Motor neuron (in vitro differentiated cells): Measurements from ENCODE around the gene CELF1. TPM values are rescaled to one million over a fixed set of nuclear protein-coding genes. Genes with fewer than 3 reads are reported as not detected.
"Not testable (repeated sequence)": the region's sequence is repeated elsewhere in the genome, so short reads cannot be mapped to it uniquely, and the experiment has no call there.

ENCODE experiments used
- ATAC-seq, 8 experiments: fragments of 200-7000 bp; cut with Tn5 transposase; replicated peaks in 6 of 8; 2 replicates each; pipeline ENCODE4 v1.8.0; 2021; ENCODE audit warnings: mild to moderate bottlenecking in 8 of 8, moderate library complexity in 8 of 8
- H3K27ac ChIP-seq, 2 donors: fragments of 250-450 bp; sonication (Bioruptor Pico); 2 replicates each; pipeline ENCODE4 v1.9.0; 2021; ENCODE audit warnings: antibody characterized with exemption in 2 of 2, mild to moderate bottlenecking in 2 of 2, moderate library complexity in 1 of 2
- H3K4me1 ChIP-seq, 2 donors: fragments of 250-450 bp; sonication (Bioruptor Pico); replicated peaks in 1 of 2; 2 replicates each; pipeline ENCODE4 v1.6.1; 2021; ENCODE audit warnings: antibody characterized with exemption in 2 of 2, mild to moderate bottlenecking in 2 of 2, moderate library complexity in 1 of 2
- H3K4me3 ChIP-seq, 5 donors: fragments of 250-450 bp; sonication (Bioruptor Pico); 2 replicates each; pipeline ENCODE4 v1.9.0; 2021; ENCODE audit warnings: antibody characterized with exemption in 5 of 5, mild to moderate bottlenecking in 5 of 5, moderate library complexity in 4 of 5
- WGBS, 10 experiments: fragments of 450-650 bp; shearing (Covaris generic); methylation state at CpG; one replicate each; pipeline ENCODE4 v1.0.0; 2022; 5-methylcytosine and 5-hydroxymethylcytosine counted together
- in situ Hi-C, 9 experiments: fragments of 400-800 bp; cut with MboI; loops; one replicate each; pipeline ENCODE4 v1.15.0; 2021; ENCODE audit warnings: low sequenced_read_pairs in 9 of 9, low pct_unique_long_range_greater_than_20kb in 2 of 9; ENCODE audit not compliant: unreplicated experiment in 9 of 9
- total RNA-seq, 8 experiments: library from RNA; unstranded; fragments of 300-600 nt; gene quantifications; 2 replicates each; pipeline versions ENCODE4 v1.2.3 to v1.2.4, GENCODE V29; 2022

CELF1 gene
- total RNA-seq, 8 experiments from 2014 or later = 47.2 to 125 (median 106) TPM

- peak; percentile 0 to 18 (median 4) for ATAC-seq
- 0 to 30% (median 1%) methylated on average over 1 to 9 of the region's 22 CpGs; no CpG with 5 or more reads in 2 of the 10 experiments for WGBS, 10 experiments
- Histone ChIP-seq H3K4me3 (peak overlapping the region; percentile 59 to 90 (median 75)), H3K27ac (peak overlapping the region; percentile 83 to 94), H3K4me1 (peaks cover 14 to 19% of the 10 kb centered on the region in 2 donors)
- in situ Hi-C loops = loop anchor here in 1 of 9 experiments (25.0 kb wide), 1 partner anchor 140 kb away; the partner anchor contains the start of gene SLC39A13
Observed at GRCh38 chr11:47552056-47552565, 821 bp downstream of the CELF1 start.

DNA sequence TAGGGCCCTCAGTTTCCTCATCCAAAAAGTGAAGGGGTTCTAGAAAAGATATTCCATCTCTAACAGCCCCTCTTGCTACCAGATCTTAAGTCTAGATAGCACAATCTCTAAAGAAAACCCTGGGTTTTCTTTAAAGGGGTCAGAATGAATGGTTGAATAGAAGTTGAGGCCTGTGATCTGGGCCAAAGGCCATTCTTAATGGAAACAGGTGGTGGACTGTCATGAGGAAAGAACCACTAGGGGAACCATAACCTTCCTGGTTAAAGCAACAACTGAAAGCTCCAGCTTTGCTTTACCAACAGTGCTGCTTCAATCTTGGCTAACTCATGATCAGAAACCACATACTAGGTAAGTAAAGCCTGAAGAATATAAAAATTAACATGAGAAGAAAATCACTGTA lies 1.8 kb downstream of the CELF1 start:
- in situ Hi-C loops = loop anchor here in 1 of 9 experiments (25.0 kb wide), 1 partner anchor 139 kb away; the partner anchor contains the start of gene SLC39A13
- Histone ChIP-seq H3K4me3 (peak overlapping the region; percentile 59 to 90 (median 75)), H3K4me1 (peaks cover 14 to 19% of the 10 kb centered on the region in 2 donors), H3K27ac (no peak overlapping the region)
- ATAC-seq = no peak

DNA sequence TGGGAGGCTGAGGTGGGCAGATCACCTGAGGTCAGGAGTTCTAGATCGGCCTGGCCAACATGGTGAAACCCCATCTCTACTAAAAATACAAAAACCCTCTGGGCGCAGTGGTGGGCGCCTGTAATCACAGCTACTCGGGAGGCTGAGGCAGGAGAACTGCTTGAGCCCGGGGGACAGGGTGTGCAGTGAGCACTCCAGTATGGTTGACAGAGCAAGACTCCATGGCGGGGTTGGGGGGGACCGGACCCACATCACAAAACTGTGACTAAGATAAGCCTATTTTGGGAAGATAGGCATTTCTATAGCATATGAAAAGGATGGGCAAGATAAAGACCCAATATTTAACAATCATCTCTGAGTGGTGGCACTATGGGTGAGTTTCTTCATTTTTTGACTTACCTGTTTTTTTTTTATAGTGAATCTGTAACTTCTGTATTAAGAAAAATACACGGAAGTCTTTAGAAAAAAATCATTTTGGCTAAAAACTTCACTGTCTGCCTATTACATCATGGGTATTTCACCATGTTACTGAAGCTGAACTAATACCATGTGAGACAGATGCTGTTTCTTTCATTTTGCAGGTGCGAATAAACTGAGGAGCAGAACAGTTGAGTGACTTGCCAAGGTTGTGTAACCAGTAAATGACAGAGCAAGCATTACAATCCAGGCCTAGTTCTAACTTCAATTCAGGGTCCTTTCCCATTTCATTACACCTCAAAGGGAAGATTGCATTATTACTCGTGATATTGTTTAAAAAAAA lies 2.5 kb downstream of the CELF1 start:
- H3K4me3 ChIP-seq = no peak overlapping the region
- peaks cover 14 to 19% of the 10 kb centered on the region in 2 donors for H3K4me1 ChIP-seq
- WGBS, 10 experiments = 67 to 100% (median 89%) methylated on average over 1 to 8 of the region's 10 CpGs
- no peak for ATAC-seq
- in situ Hi-C loops = loop anchor here in 1 of 9 experiments (25.0 kb wide), 1 partner anchor 138 kb away; the partner anchor contains the start of gene SLC39A13
- no peak overlapping the region for H3K27ac ChIP-seq

DNA sequence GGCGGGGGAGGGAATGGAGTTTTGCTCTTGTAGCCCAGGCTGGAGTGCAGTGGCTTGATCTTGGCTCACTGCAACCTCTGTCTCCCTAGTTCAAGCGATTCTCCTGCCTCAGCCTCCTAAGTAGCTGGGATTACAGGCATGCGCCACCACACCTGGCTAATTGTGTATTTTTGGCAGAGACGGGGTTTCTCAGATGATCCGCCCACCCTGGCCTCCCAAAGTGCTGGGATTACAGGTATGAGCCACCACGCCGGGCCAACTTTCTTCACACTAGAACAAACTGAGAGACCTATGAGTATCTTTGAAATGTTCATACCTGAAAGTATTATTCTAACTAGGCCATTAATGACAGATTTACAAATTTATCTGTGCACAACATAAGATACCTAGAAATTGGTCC lies 6.7 kb downstream of the CELF1 start:
- H3K27ac ChIP-seq, H3K4me1 ChIP-seq, in situ Hi-C loops, ATAC-seq, H3K4me3 ChIP-seq: not testable (repeated sequence)
- 42 to 98% (median 89%) methylated on average over 2 to 5 of the region's 7 CpGs; no CpG with 5 or more reads in 7 of the 10 experiments for WGBS, 10 experiments

DNA sequence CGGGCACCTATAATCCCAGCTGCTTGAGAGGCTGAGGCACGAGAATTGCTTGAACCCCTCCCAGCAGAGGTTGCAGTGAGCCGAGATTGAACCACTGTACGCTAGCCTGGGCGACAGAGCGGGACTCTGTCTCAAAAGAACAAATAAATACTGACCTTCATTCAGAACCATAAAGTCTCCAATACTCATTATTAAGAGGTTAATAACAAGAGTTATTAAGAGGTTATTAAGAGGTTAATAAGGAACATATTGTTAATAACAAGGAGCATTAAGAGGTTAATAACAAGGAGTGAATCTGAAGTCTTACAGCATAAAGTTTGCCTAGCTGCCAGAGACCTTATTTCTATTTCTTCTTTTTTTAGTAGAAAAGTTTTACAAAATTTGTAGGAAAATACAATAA lies 7.6 kb downstream of the CELF1 start:
- in situ Hi-C loops = no loop called here
- Histone ChIP-seq H3K4me1 (peaks cover under 1 to 3% of the 10 kb centered on the region in 2 donors), H3K4me3 (no peak overlapping the region), H3K27ac (no peak overlapping the region)
- ATAC-seq = no peak
- WGBS, 10 experiments = 80 to 100% (median 100%) methylated on average over 1 to 5 of the region's 6 CpGs; no CpG with 5 or more reads in 7 of the 10 experiments

DNA sequence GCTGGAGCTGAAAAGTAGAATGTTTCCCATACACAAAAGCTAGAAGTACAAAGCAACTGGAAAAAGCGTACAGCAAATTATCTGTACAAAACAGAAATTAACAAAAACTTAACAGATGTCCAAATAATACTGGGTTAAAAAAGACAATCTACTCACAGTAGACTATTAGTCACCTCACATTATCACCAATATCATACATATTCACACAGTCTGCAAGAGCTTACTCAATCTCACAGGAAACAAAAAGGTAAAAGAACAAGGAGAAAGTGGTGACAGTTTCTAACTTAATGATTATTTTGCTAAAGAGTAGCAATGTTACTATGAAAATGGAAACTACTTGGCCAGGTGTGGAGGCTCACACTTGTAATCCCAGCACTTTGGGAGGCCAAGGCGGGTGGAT lies 11.9 kb downstream of the CELF1 start:
- WGBS, 10 experiments = 83 to 100% (median 100%) methylated on average over 1 to 2 of the region's 2 CpGs; no CpG with 5 or more reads in 1 of the 10 experiments
- ATAC-seq = no peak
- in situ Hi-C loops = no loop called here
- H3K4me1 ChIP-seq = peaks cover 0 to 14% of the 10 kb centered on the region in 2 donors
- no peak overlapping the region for H3K4me3 ChIP-seq
- no peak overlapping the region for H3K27ac ChIP-seq

- Histone ChIP-seq H3K4me1 (peaks cover 0 to 14% of the 10 kb centered on the region in 2 donors), H3K4me3 (no peak overlapping the region), H3K27ac (no peak overlapping the region)
- in situ Hi-C loops = no loop called here
- WGBS, 10 experiments = 53 to 100% (median 88%) methylated on average over 1 to 2 of the region's 2 CpGs; no CpG with 5 or more reads in 2 of the 10 experiments
- no peak for ATAC-seq
Observed at GRCh38 chr11:47539681-47540039, 13.3 kb downstream of the CELF1 start.

GRCh38 chr11:47538741-47539565 lies 14.0 kb downstream of the CELF1 start:
- peak in 4 of 8 experiments; percentile 30 to 84 (median 68) for ATAC-seq
- 38 to 89% (median 86%) methylated on average over 1 to 10 of the region's 10 CpGs for WGBS, 10 experiments
- H3K4me3 ChIP-seq = no peak overlapping the region
- H3K4me1 ChIP-seq = peaks cover 0 to 14% of the 10 kb centered on the region in 2 donors
- in situ Hi-C loops = no loop called here
- H3K27ac ChIP-seq = no peak overlapping the region

- H3K4me3 ChIP-seq = no peak overlapping the region
- ATAC-seq = no peak
- 67 to 100% (median 100%) methylated on average over 1 to 3 of the region's 3 CpGs; no CpG with 5 or more reads in 1 of the 10 experiments for WGBS, 10 experiments
- no peak overlapping the region for H3K27ac ChIP-seq
- in situ Hi-C loops = no loop called here
- H3K4me1 ChIP-seq = peaks cover 11 to 24% of the 10 kb centered on the region in 2 donors
Observed at GRCh38 chr11:47536915-47537314, 16.0 kb downstream of the CELF1 start.

- peak in 1 of 8 experiments; percentile 19 for ATAC-seq
- 82 to 100% (median 93%) methylated on average over 1 to 4 of the region's 4 CpGs; no CpG with 5 or more reads in 2 of the 10 experiments for WGBS, 10 experiments
- no peak overlapping the region for H3K27ac ChIP-seq
- in situ Hi-C loops = no loop called here
- peaks cover 11 to 18% of the 10 kb centered on the region in 2 donors for H3K4me1 ChIP-seq
- H3K4me3 ChIP-seq = no peak overlapping the region
Observed at GRCh38 chr11:47534704-47535251, 18.2 kb downstream of the CELF1 start.

DNA sequence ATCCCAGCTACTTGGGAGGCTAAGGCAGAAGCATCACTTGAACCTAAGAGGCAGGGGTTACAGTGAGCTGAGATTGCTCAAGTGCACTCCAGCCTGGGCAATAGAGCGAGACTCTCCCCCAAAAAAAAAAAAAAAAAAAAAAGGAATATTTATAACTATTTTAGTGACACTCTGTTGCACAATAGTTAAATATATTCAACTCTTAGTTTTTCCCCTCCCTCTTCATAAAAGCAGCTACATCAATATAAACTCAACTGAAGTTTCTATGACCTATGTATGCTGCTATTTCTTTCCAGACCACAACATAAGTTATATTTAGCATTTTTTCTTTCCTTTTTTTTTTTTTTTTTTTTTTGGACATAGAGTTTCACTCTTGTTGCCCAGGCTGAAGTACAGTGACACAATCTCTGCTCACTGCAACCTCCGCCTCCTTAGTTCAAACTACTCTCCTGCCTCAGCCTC lies 19.2 kb downstream of the CELF1 start:
- Histone ChIP-seq H3K27ac (no peak overlapping the region), H3K4me1 (peaks cover 11% of the 10 kb centered on the region in 2 donors), H3K4me3 (no peak overlapping the region)
- in situ Hi-C loops = no loop called here
- ATAC-seq = peak in 3 of 8 experiments; percentile 56 to 73 (median 58)
- WGBS, 10 experiments = 90 to 100% (median 100%) methylated on average over 1 to 2 of the region's 2 CpGs; no CpG with 5 or more reads in 3 of the 10 experiments

DNA sequence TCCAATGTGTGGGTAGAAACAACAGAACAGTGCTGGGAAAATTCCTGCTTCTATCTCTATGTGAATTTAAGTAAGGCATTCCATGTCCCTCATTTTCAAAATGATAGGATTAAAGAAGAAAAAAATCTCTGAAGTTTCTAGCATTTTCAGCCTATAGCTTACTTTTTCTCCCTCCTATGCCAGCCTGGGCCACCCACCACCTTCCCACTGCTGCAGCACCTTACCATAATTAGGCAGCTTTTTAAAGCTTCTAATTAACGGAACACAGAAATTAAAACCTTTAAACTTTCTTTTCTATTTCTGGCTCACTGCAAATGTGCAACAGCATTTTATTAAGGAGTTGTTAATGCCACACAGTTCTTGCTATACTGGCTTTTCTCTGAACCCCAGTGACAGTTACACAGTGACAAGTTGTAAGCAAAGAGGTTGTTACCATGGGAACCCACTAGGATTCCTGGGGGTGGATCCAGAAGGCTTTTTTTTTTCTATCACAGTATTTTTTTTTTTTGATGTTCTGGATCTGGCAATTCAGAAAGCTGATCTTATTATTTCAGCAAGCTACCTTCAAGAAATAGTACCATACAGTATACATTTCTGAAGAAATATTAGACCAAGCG lies 20.2 kb downstream of the CELF1 start:
- Histone ChIP-seq H3K4me1 (peaks cover 11% of the 10 kb centered on the region in 2 donors), H3K4me3 (no peak overlapping the region), H3K27ac (no peak overlapping the region)
- ATAC-seq = peak in 5 of 8 experiments; percentile 58 to 92 (median 69)
- WGBS, 10 experiments = 63 to 100% (median 90%) methylated on average over 1 to 2 of the region's 2 CpGs; no CpG with 5 or more reads in 3 of the 10 experiments
- in situ Hi-C loops = no loop called here
